GM19468 (cell line): ENCODE measurements around the gene SPPL2A.

Experiments used
- ATAC-seq: cut with Tn5 transposase; IDR thresholded peaks from one replicate; pipeline ENCODE4 v1.9.1; 2021; ENCODE audit warnings: mild to moderate bottlenecking, moderate library complexity, moderate number of reproducible peaks; ENCODE audit not compliant: unreplicated experiment; ENCODE audit errors: extremely low read depth

SPPL2A gene

GRCh38 chr15:50774450-50774849, 8.9 kb upstream of the SPPL2A start:
- ATAC-seq: no peak

- ATAC-seq: no peak
Observed at GRCh38 chr15:50773389-50773788, 7.9 kb upstream of the SPPL2A start.

GRCh38 chr15:50767332-50767861, 1.9 kb upstream of the SPPL2A start:
- no peak for ATAC-seq

GRCh38 chr15:50764461-50765194, 878 bp downstream of the SPPL2A start:
- no peak for ATAC-seq

GRCh38 chr15:50758712-50759205, 6.7 kb downstream of the SPPL2A start:
- no peak for ATAC-seq

- ATAC-seq: no peak
Observed at GRCh38 chr15:50753463-50753862, 12.0 kb downstream of the SPPL2A start.

GRCh38 chr15:50751394-50751793, 14.1 kb downstream of the SPPL2A start:
- ATAC-seq: no peak

- no peak for ATAC-seq
Observed at GRCh38 chr15:50750227-50750705, 15.2 kb downstream of the SPPL2A start.

GRCh38 chr15:50747523-50747922, 18.0 kb downstream of the SPPL2A start:
- no peak for ATAC-seq

GRCh38 chr15:50744601-50745000, 20.9 kb downstream of the SPPL2A start:
- no peak for ATAC-seq

- ATAC-seq: no peak
Observed at GRCh38 chr15:50740955-50741354, 24.6 kb downstream of the SPPL2A start.

GRCh38 chr15:50736823-50737222, 28.7 kb downstream of the SPPL2A start:
- no peak for ATAC-seq

GRCh38 chr15:50735156-50735555, 30.4 kb downstream of the SPPL2A start:
- ATAC-seq: no peak

GRCh38 chr15:50726315-50726714, 39.2 kb downstream of the SPPL2A start:
- no peak for ATAC-seq

GRCh38 chr15:50718700-50719125, 46.8 kb downstream of the SPPL2A start:
- no peak for ATAC-seq

GRCh38 chr15:50712018-50712417, 53.5 kb downstream of the SPPL2A start:
- no peak for ATAC-seq

GRCh38 chr15:50710585-50710984, 54.9 kb downstream of the SPPL2A start:
- ATAC-seq: no peak

GRCh38 chr15:50707878-50708427, 57.6 kb downstream of the SPPL2A start:
- no peak for ATAC-seq

GRCh38 chr15:50702762-50703334, 62.7 kb downstream of the SPPL2A start:
- no peak for ATAC-seq

- no peak for ATAC-seq
Observed at GRCh38 chr15:50698101-50698500, 67.4 kb downstream of the SPPL2A start.
